Right atrium auricular region (tissue), 2 donors: ENCODE results near the gene GPR176. TPM values are rescaled to one million over a fixed set of nuclear protein-coding genes. Genes with fewer than 3 reads are reported as not detected.
"Not testable (repeated sequence)": the region's sequence is repeated elsewhere in the genome, so short reads cannot be mapped to it uniquely, and the experiment has no call there.

Experiments used
- DNase-seq: peaks from one replicate; pipeline ENCODE4 v3.0.0-alpha.2; 2019; ENCODE audit warnings: low spot score
- H3K27ac ChIP-seq, 2 donors: fragments of 200-600 bp; sonication (generic); 1 replicate in 1 of 2; 2 replicates in 1 of 2; pipeline ENCODE4 v1.5.1; 2016 to 2019
- H3K27me3 ChIP-seq, 2 donors: fragments of 200-600 bp; sonication (generic); one replicate each; pipeline versions ENCODE4 v1.5.1 to v1.6.0; 2017 to 2019
- H3K36me3 ChIP-seq: fragments of 200-600 bp; sonication (generic); one replicate; pipeline ENCODE4 v1.5.1; 2016
- H3K4me1 ChIP-seq, 2 donors: fragments of 200-600 bp; sonication (generic); one replicate each; pipeline versions ENCODE4 v1.5.1 to v1.6.0; 2017 to 2019
- H3K4me3 ChIP-seq, 2 donors: fragments of 200-600 bp; sonication (generic); 1 replicate in 1 of 2; 2 replicates in 1 of 2; pipeline ENCODE4 v1.5.1; 2017 to 2019; ENCODE audit warnings: mild to moderate bottlenecking in 1 of 2, moderate library complexity in 1 of 2
- H3K9me3 ChIP-seq, 2 donors: fragments of 200-600 bp; sonication (generic); one replicate each; pipeline ENCODE4 v1.5.1; 2019
- total RNA-seq, 2 donors: library from RNA; depleted of rRNA; stranded (reverse); fragments of >200 nt; gene quantifications; one replicate each; pipeline ENCODE4 v1.1.0, GENCODE V29; 2016
- TF ChIP-seq, protein P1 (sequence below), 2 donors: fragments of 200-600 bp; sonication (generic); IDR thresholded peaks; one replicate each; pipeline ENCODE4 v1.5.1; 2019; ENCODE audit warnings: antibody characterized with exemption in 2 of 2

GPR176 gene
- total RNA-seq, 2 donors from 2014 or later, result 4.3 to 6.7 TPM

DNA sequence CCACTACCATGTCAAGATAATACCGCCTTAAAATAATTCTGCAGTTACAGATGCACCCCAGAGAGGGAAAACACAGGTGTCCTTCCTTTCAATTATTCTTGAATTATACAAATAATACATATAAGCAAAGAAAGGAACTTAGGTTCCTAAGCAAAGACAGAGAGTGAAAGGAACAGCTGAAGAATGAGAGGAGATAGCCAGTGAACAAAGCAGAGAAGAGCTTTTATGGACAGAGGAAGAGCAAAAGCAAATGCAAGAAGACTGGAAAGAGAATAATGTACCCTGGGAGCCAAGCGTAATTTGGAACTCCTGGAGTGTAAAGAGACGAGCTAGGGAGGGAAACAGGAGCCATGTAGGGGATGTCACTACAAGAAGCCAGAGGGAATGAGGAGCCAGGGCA, 21.7 kb downstream of the GPR176 start:
- Histone ChIP-seq H3K9me3 (no peaks in the 10 kb centered on the region), H3K4me3 (no peak overlapping the region), H3K27ac (no peak overlapping the region), H3K36me3 (no peaks in the 10 kb centered on the region), H3K27me3 (no peaks in the 10 kb centered on the region), H3K4me1 (no peaks in the 10 kb centered on the region)
- TF ChIP-seq, protein P1, sequence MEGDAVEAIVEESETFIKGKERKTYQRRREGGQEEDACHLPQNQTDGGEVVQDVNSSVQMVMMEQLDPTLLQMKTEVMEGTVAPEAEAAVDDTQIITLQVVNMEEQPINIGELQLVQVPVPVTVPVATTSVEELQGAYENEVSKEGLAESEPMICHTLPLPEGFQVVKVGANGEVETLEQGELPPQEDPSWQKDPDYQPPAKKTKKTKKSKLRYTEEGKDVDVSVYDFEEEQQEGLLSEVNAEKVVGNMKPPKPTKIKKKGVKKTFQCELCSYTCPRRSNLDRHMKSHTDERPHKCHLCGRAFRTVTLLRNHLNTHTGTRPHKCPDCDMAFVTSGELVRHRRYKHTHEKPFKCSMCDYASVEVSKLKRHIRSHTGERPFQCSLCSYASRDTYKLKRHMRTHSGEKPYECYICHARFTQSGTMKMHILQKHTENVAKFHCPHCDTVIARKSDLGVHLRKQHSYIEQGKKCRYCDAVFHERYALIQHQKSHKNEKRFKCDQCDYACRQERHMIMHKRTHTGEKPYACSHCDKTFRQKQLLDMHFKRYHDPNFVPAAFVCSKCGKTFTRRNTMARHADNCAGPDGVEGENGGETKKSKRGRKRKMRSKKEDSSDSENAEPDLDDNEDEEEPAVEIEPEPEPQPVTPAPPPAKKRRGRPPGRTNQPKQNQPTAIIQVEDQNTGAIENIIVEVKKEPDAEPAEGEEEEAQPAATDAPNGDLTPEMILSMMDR (IDR thresholded peaks at IDR 0.05), result no peak
- no peak for DNase-seq

DNA sequence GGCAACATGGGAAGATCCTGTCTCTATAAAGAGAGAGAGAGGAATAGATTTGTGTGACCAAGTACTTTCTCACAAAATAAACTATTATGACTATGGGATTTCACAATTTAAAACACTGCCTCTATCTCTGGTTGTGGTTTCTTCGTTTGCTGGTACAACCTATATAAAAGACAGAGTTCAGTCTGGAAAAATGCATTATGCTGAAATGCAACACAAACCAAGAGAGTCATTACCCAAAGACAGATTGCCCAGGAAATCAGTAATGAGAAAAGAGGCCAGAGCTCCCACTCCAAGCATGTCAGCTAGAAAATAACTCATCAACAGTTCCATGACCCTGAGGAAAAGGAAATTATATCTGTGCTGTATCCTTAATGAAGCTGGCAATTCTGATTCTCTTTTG, 23.2 kb downstream of the GPR176 start:
- Histone ChIP-seq H3K27ac (no peak overlapping the region), H3K4me1 (no peaks in the 10 kb centered on the region), H3K4me3 (no peak overlapping the region), H3K27me3 (no peaks in the 10 kb centered on the region), H3K9me3 (no peaks in the 10 kb centered on the region), H3K36me3 (no peaks in the 10 kb centered on the region)
- TF ChIP-seq, protein P1 (IDR thresholded peaks at IDR 0.05), result no peak
- no peak for DNase-seq

DNA sequence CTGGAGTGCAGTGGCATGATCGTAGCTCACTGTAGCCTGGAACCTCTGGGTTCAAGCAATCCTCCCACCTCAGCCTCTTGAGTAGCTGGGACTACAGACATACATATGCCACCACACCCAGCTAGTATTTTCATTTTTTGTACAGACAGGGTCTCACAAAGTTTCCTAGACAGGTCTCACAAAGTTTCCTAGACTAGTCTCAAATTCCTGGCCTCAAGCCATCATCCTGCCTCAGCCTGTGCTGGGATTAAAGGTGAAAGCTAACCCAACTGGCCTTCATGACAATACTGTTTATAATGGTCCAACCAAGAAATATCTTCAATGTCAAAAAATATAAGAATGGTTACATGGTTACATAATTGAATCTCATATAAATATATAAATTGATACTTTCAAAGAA, 24.0 kb downstream of the GPR176 start:
- Histone ChIP-seq H3K9me3 (no peaks in the 10 kb centered on the region), H3K4me3 (no peak overlapping the region), H3K4me1 (no peaks in the 10 kb centered on the region), H3K27me3 (no peaks in the 10 kb centered on the region), H3K36me3 (no peaks in the 10 kb centered on the region), H3K27ac (no peak overlapping the region)
- TF ChIP-seq, protein P1 (IDR thresholded peaks at IDR 0.05), result no peak
- DNase-seq, result no peak

DNA sequence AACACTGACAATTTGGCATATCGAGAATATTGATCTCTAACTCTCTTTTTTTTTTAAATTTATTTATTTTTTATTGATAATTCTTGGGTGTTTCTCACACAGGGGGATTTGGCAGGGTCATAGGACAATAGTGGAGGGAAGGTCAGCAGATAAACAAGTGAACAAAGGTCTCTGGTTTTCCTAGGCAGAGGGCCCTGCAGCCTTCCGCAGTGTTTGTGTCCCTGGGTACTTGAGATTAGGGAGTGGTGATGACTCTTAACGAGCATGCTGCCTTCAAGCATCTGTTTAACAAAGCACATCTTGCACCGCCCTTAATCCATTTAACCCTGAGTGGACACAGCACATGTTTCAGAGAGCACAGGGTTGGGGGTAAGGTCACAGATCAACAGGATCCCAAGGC, 27.0 kb downstream of the GPR176 start:
- H3K27me3 ChIP-seq, H3K4me3 ChIP-seq, DNase-seq, H3K9me3 ChIP-seq, H3K27ac ChIP-seq, H3K4me1 ChIP-seq, H3K36me3 ChIP-seq: not testable (repeated sequence)

DNA sequence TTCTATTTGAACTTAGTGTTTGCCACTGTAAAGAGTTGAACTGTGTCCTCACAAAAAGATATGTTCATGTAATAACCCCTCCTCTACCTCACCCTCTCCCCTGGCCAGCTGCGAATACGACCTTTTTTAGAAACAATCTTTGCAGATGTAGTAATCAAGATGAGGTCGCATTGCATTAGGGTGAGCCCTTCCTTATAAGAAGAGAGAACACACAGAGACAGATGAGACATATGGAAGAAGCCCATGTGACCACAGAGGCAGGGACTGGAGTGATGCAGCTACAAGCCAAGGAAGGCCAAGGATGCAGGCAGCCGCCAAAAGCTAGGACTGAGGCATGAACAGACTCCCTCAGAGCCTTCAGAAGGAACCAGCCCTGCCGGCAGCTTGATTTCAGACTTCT, 27.6 kb downstream of the GPR176 start:
- Histone ChIP-seq H3K27ac (no peak overlapping the region), H3K9me3 (no peaks in the 10 kb centered on the region), H3K4me3 (no peak overlapping the region), H3K27me3 (no peaks in the 10 kb centered on the region), H3K4me1 (no peaks in the 10 kb centered on the region), H3K36me3 (no peaks in the 10 kb centered on the region)
- no peak for DNase-seq
- TF ChIP-seq, protein P1 (IDR thresholded peaks at IDR 0.05), result no peak

DNA sequence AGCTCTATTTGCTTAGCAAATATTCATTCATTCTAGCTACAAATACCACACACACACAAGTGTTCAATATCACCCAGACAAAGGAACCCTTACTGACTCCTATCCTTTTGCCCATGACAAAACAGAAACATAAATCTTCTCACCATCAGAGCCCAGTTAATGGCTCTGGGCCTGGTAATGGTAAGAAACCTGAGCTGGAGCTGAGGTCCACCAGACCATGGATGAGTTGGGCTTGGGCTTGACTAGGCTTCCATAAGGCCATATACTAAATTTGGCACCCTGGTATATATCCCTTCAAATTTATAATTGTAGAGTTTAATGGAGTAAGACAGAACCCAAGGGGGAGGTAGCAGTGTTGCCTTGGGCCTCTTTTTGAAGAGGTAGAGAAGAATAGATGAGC, 29.4 kb downstream of the GPR176 start:
- H3K4me3 ChIP-seq, result no peak overlapping the region
- TF ChIP-seq, protein P1 (IDR thresholded peaks at IDR 0.05), result no peak
- DNase-seq, result no peak
- no peaks in the 10 kb centered on the region for H3K4me1 ChIP-seq
- H3K27ac ChIP-seq, result no peak overlapping the region
- H3K27me3 ChIP-seq, result no peaks in the 10 kb centered on the region
- no peaks in the 10 kb centered on the region for H3K9me3 ChIP-seq
- H3K36me3 ChIP-seq, result no peaks in the 10 kb centered on the region
